Neural progenitor cell (in vitro differentiated cells): ENCODE data around the gene ANO3. TPM values are rescaled to one million over a fixed set of nuclear protein-coding genes. Genes with fewer than 3 reads are reported as not detected.
A peak's percentile ranks its signal among the peaks of the same experiment; 100 is the strongest.

Experiments
- DNase-seq: peaks from one replicate; pipeline ENCODE4 v3.0.0-alpha.2; 2016; ENCODE audit warnings: low spot score
- H2AFZ ChIP-seq: fragments of 200-600 bp; sonication (generic); replicated peaks from 2 replicates; pipeline ENCODE4 v1.6.1; 2016; ENCODE audit warnings: antibody characterized with exemption
- H3F3A ChIP-seq: fragments of 200-600 bp; sonication (generic); 2 replicates; pipeline ENCODE4 v1.6.1; 2016; ENCODE audit warnings: antibody characterized with exemption, low read depth
- H3K27ac ChIP-seq: fragments of 200-600 bp; sonication (generic); 2 replicates; pipeline ENCODE4 v1.5.1; 2016; ENCODE audit warnings: mild to moderate bottlenecking
- H3K27me3 ChIP-seq: fragments of 200-600 bp; sonication (generic); 2 replicates; pipeline ENCODE4 v1.6.1; 2016; ENCODE audit warnings: mild to moderate bottlenecking, moderate library complexity
- H3K36me3 ChIP-seq: fragments of 200-600 bp; sonication (generic); 2 replicates; pipeline ENCODE4 v1.5.1; 2016
- H3K4me1 ChIP-seq: fragments of 200-600 bp; sonication (generic); 2 replicates; pipeline ENCODE4 v1.6.1; 2016; ENCODE audit warnings: mixed run types
- H3K4me2 ChIP-seq: fragments of 200-600 bp; sonication (generic); 2 replicates; pipeline ENCODE4 v1.6.1; 2016
- H3K4me3 ChIP-seq: fragments of 200-600 bp; sonication (generic); 2 replicates; pipeline ENCODE4 v1.5.1; 2016
- H3K79me2 ChIP-seq: fragments of 200-600 bp; sonication (generic); 2 replicates; pipeline ENCODE4 v1.6.1; 2016; ENCODE audit warnings: low read depth
- H3K9ac ChIP-seq: fragments of 200-600 bp; sonication (generic); 2 replicates; pipeline ENCODE4 v1.6.1; 2016
- H3K9me3 ChIP-seq: fragments of 200-600 bp; sonication (generic); 2 replicates; pipeline ENCODE4 v1.5.1; 2016; ENCODE audit warnings: low read depth
- H4K20me1 ChIP-seq: fragments of 200-600 bp; sonication (generic); 2 replicates; pipeline ENCODE4 v1.6.1; 2016; ENCODE audit warnings: low read depth
- H3K27ac Mint-ChIP-seq: 3 replicates; pipeline ENCODE4 v1.8.0; 2021; ENCODE audit warnings: mixed read lengths
- H3K27me3 Mint-ChIP-seq: 2 replicates; pipeline ENCODE4 v1.8.0; 2022; ENCODE audit warnings: low read depth, mild to moderate bottlenecking, inconsistent platforms, moderate library complexity, mixed read lengths; ENCODE audit not compliant: insufficient read depth
- H3K36me3 Mint-ChIP-seq: 3 replicates; pipeline ENCODE4 v1.8.0; 2021; ENCODE audit warnings: mixed read lengths
- H3K4me1 Mint-ChIP-seq: 3 replicates; pipeline ENCODE4 v1.8.0; 2021; ENCODE audit warnings: mixed read lengths
- H3K4me3 Mint-ChIP-seq: 3 replicates; pipeline ENCODE4 v1.8.0; 2021; ENCODE audit warnings: mild to moderate bottlenecking, moderate library complexity, mixed read lengths
- H3K9me3 Mint-ChIP-seq: 3 replicates; pipeline ENCODE4 v1.8.0; 2020; ENCODE audit warnings: mixed read lengths
- EZH2 ChIP-seq: fragments of 200-600 bp; sonication (generic); IDR thresholded peaks from 2 replicates; pipeline ENCODE4 v1.6.1; 2017; ENCODE audit warnings: antibody characterized with exemption, mild to moderate bottlenecking, moderate library complexity
- EZH2phosphoT487 ChIP-seq: fragments of 200-600 bp; sonication (generic); IDR thresholded peaks from 2 replicates; pipeline ENCODE4 v1.6.1; 2017; ENCODE audit warnings: antibody characterized with exemption
- total RNA-seq: library from RNA; depleted of rRNA; stranded (reverse); fragments of >200 nt; gene quantifications from 2 replicates; pipeline ENCODE4 v1.2.3, GENCODE V29; 2015; ENCODE audit warnings: low replicate concordance
- TF ChIP-seq, protein P1 (sequence below): fragments of 200-600 bp; sonication (generic); IDR thresholded peaks from 2 replicates; pipeline ENCODE4 v1.5.1; 2017; ENCODE audit warnings: antibody characterized with exemption, mild to moderate bottlenecking

Gene ANO3
- total RNA-seq, 1 donor from 2014 or later, result 2.5 TPM

DNA sequence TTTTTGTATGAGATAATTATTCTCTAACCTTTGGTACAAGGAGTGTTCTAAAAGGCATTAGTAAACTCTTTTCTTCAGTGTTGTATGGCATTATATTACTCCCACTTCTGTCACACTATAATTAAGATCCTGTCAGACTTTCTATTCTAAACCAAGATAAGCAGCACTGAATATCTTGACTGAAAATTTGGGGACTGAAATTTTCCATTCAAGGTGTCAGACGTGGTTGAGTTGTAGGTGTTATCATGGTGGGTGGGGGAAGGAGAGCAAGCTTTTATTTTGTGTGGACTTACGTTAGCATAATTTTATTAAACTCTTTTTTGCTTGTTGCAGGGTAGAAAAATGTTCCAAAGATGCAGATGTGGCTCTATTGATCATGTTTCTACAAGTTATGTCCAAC lies 217.2 kb downstream of the ANO3 start:
- Histone ChIP-seq H3K27me3 (no peaks in the 10 kb centered on the region), H2AFZ (no peak overlapping the region), H3K36me3 (no peaks in the 10 kb centered on the region), H3K4me3 (no peak overlapping the region), H4K20me1 (no peaks in the 10 kb centered on the region), H3F3A (no peaks in the 10 kb centered on the region), H3K4me2 (no peak overlapping the region), H3K27ac (no peak overlapping the region), H3K79me2 (no peaks in the 10 kb centered on the region), H3K4me1 (no peaks in the 10 kb centered on the region), H3K9ac (no peak overlapping the region), H3K9me3 (no peaks in the 10 kb centered on the region)
- Mint-ChIP-seq H3K27ac (no peak overlapping the region), H3K27me3 (no peaks in the 10 kb centered on the region), H3K4me3 (no peak overlapping the region), H3K9me3 (no peaks in the 10 kb centered on the region), H3K4me1 (peaks cover 3% of the 10 kb centered on the region), H3K36me3 (no peaks in the 10 kb centered on the region)
- TF ChIP-seq EZH2 (no peak), EZH2phosphoT487 (no peak)
- TF ChIP-seq, protein P1, sequence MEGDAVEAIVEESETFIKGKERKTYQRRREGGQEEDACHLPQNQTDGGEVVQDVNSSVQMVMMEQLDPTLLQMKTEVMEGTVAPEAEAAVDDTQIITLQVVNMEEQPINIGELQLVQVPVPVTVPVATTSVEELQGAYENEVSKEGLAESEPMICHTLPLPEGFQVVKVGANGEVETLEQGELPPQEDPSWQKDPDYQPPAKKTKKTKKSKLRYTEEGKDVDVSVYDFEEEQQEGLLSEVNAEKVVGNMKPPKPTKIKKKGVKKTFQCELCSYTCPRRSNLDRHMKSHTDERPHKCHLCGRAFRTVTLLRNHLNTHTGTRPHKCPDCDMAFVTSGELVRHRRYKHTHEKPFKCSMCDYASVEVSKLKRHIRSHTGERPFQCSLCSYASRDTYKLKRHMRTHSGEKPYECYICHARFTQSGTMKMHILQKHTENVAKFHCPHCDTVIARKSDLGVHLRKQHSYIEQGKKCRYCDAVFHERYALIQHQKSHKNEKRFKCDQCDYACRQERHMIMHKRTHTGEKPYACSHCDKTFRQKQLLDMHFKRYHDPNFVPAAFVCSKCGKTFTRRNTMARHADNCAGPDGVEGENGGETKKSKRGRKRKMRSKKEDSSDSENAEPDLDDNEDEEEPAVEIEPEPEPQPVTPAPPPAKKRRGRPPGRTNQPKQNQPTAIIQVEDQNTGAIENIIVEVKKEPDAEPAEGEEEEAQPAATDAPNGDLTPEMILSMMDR, result no peak
- DNase-seq, result no peak

DNA sequence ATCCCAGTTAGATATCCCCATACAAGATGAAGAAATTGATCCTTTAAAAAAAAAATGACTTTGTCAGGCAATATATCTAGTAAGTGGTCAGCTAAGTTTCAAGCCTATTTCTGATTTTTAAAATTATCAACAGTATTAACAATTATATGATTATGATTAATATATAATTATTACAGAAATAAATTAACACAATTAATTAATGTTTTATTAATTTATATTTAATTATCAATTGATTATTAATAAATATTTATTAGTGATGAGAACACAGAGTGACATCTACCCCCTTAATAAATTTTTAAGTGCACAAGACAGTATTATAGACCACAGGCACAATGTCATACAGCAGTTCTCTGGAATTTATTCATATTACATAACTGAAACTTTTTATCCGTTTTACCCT lies 218.1 kb downstream of the ANO3 start:
- Mint-ChIP-seq H3K27ac (no peak overlapping the region), H3K27me3 (no peaks in the 10 kb centered on the region)

DNA sequence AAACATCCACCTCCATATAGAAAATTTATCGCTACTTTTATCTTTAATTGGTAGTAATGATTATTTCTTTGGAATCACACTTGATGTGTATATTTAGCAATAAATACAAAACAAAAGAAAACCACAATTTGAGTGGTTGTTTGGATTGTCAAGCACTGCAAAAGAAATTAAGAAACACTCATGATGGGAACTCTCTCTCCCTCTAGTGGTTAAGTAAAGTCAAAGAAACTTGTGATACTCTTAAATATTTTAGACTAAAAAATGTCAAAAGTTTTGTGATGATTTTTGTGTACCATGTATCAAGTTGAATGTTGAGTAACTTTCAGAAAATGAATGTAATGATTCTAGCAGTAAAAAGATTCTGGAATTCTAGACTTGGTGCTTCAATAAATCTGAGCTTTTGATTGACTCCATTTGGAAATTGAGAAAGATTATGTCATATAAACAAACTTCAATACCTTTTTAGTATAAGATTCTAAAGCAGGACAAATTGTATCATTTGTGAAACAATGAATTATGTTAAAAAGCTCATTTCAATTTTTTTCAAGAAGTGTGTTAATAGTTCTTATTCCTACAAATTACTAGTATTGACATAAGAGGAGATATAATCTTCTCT lies 219.4 kb downstream of the ANO3 start:
- no peaks in the 10 kb centered on the region for H3K9me3 ChIP-seq
- H3K9ac ChIP-seq, result no peak overlapping the region
- DNase-seq, result no peak
- no peak for TF ChIP-seq EZH2
- TF ChIP-seq, protein P1, result peak; percentile 73
- H4K20me1 ChIP-seq, result no peaks in the 10 kb centered on the region
- Mint-ChIP-seq H3K27me3 (no peaks in the 10 kb centered on the region), H3K36me3 (no peaks in the 10 kb centered on the region), H3K9me3 (no peaks in the 10 kb centered on the region), H3K4me3 (no peak overlapping the region), H3K27ac (no peak overlapping the region), H3K4me1 (peaks cover 3% of the 10 kb centered on the region)
- no peak overlapping the region for H2AFZ ChIP-seq
- no peak overlapping the region for H3K27ac ChIP-seq
- H3K36me3 ChIP-seq, result no peaks in the 10 kb centered on the region
- H3K4me2 ChIP-seq, result no peak overlapping the region
- H3K79me2 ChIP-seq, result no peaks in the 10 kb centered on the region
- no peaks in the 10 kb centered on the region for H3K27me3 ChIP-seq
- H3F3A ChIP-seq, result no peaks in the 10 kb centered on the region
- H3K4me3 ChIP-seq, result no peak overlapping the region
- no peaks in the 10 kb centered on the region for H3K4me1 ChIP-seq

More for the DNA sequence above, 218.1 kb downstream of the ANO3 start:
- no peak overlapping the region for H3K9ac ChIP-seq
- H3K4me2 ChIP-seq, result no peak overlapping the region
- H3K36me3 ChIP-seq, result no peaks in the 10 kb centered on the region
- DNase-seq, result no peak
- H3K79me2 ChIP-seq, result no peaks in the 10 kb centered on the region
- Mint-ChIP-seq H3K4me1 (peaks cover 3% of the 10 kb centered on the region), H3K4me3 (no peak overlapping the region), H3K36me3 (no peaks in the 10 kb centered on the region), H3K9me3 (no peaks in the 10 kb centered on the region)
- TF ChIP-seq EZH2 (no peak), EZH2phosphoT487 (no peak)
- TF ChIP-seq, protein P1, result no peak
- H3K4me3 ChIP-seq, result no peak overlapping the region
- no peaks in the 10 kb centered on the region for H4K20me1 ChIP-seq
- H3K9me3 ChIP-seq, result no peaks in the 10 kb centered on the region
- no peaks in the 10 kb centered on the region for H3K27me3 ChIP-seq
- no peak overlapping the region for H3K27ac ChIP-seq
- no peak overlapping the region for H2AFZ ChIP-seq
- no peaks in the 10 kb centered on the region for H3F3A ChIP-seq
- H3K4me1 ChIP-seq, result no peaks in the 10 kb centered on the region
